Measurements from ENCODE around the gene IL37.

DNA sequence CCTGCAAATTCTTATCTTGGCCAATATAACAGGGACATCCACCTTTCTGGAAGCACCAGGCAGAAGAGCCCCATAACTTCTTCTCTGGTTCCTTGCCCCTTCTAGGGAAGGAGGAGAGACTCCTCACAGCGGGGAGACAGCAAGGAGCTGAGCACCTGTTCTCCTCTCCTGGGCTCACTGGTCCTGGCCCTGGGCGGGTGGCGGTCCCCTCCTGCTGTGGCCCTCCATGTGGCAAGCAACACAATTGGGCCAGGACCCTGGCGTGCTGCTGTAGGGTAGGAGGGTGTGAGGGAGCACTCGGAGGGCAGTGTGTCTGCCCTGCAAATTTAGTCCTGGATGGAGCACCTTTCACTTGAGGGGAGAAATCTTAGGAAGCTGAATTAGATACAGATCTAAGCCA is 6.9 kb downstream of the IL37 start:
- TF ChIP-seq, protein P1, sequence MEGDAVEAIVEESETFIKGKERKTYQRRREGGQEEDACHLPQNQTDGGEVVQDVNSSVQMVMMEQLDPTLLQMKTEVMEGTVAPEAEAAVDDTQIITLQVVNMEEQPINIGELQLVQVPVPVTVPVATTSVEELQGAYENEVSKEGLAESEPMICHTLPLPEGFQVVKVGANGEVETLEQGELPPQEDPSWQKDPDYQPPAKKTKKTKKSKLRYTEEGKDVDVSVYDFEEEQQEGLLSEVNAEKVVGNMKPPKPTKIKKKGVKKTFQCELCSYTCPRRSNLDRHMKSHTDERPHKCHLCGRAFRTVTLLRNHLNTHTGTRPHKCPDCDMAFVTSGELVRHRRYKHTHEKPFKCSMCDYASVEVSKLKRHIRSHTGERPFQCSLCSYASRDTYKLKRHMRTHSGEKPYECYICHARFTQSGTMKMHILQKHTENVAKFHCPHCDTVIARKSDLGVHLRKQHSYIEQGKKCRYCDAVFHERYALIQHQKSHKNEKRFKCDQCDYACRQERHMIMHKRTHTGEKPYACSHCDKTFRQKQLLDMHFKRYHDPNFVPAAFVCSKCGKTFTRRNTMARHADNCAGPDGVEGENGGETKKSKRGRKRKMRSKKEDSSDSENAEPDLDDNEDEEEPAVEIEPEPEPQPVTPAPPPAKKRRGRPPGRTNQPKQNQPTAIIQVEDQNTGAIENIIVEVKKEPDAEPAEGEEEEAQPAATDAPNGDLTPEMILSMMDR (IDR thresholded peaks at IDR 0.05; ENCODE audit: low read depth, low read length, poor library complexity, severe bottlenecking): no peak
- TF ChIP-seq EZH2phosphoT487 (IDR thresholded peaks at IDR 0.05; ENCODE audit: borderline replicate concordance, low read length): no peak
